Vagina (tissue), 2 donors: ENCODE measurements around the gene TMEM130.

Source experiments
- POLR2A ChIP-seq, 2 donors: fragments of 450-650 bp; IDR thresholded peaks; one replicate each; pipeline ENCODE4 v1.6.1; 2017; ENCODE audit warnings: antibody characterized with exemption in 2 of 2, mild to moderate bottlenecking in 2 of 2, moderate library complexity in 2 of 2
- POLR2AphosphoS5 ChIP-seq, 2 donors: sonication (generic); formaldehyde crosslinking; IDR thresholded peaks; one replicate each; pipeline ENCODE4 v1.9.0; 2017; ENCODE audit warnings: antibody characterized with exemption in 2 of 2, mild to moderate bottlenecking in 2 of 2, low read depth in 1 of 2; ENCODE audit not compliant: insufficient read depth in 1 of 2
- TF ChIP-seq, protein P1 (sequence below), 3 experiments: fragments of 450-650 bp in 2 of 3; fragments of 200-600 bp in 1 of 3; sonication (generic) in 1 of 3; IDR thresholded peaks; one replicate each; pipeline ENCODE4 v1.5.1; 2017 to 2019; ENCODE audit warnings: antibody characterized with exemption in 3 of 3, mild to moderate bottlenecking in 2 of 3, moderate library complexity in 2 of 3

DNA sequence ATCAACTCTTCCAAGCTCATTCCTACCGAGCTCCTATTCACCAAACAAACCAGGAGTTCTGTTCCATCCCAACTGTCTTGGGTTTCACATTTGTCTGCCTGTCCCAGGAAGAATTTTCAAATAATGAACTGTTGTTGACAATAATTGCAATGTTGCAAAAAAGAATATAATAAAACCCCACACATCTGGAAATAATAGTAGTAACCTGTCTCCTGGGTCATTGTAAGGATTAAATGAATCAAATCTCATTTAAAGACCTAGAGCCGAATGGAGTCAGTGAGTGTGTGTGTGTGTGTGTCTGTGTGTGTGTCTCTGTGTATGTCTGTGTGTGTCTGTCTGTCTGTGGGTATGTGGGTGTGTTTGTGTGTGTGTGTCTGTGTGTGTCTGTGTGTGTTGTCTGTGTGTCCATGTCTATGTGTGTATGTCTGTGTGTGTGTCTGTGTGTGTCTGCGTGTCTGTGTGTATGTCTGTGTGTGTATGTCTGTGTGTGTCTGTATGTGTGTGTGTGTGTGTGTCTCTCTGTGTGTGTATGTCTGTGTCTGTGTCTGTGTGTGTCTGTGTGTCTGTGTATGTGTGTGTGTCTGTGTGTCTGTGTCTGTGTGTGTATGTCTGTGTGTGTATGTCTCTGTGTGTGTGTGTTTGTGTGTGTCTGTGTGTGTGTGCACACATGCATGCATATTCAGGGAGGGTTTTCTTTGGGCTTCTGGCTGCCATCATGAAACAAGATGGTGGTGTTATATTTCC is 52.7 kb downstream of the TMEM130 start:
- TF ChIP-seq, protein P1, sequence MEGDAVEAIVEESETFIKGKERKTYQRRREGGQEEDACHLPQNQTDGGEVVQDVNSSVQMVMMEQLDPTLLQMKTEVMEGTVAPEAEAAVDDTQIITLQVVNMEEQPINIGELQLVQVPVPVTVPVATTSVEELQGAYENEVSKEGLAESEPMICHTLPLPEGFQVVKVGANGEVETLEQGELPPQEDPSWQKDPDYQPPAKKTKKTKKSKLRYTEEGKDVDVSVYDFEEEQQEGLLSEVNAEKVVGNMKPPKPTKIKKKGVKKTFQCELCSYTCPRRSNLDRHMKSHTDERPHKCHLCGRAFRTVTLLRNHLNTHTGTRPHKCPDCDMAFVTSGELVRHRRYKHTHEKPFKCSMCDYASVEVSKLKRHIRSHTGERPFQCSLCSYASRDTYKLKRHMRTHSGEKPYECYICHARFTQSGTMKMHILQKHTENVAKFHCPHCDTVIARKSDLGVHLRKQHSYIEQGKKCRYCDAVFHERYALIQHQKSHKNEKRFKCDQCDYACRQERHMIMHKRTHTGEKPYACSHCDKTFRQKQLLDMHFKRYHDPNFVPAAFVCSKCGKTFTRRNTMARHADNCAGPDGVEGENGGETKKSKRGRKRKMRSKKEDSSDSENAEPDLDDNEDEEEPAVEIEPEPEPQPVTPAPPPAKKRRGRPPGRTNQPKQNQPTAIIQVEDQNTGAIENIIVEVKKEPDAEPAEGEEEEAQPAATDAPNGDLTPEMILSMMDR (IDR thresholded peaks at IDR 0.05): no peak
- TF ChIP-seq POLR2A (IDR thresholded peaks at IDR 0.05) (no peak), POLR2AphosphoS5 (IDR thresholded peaks at IDR 0.05; ENCODE audit: insufficient read depth in 1 of 2, low read depth in 1 of 2) (no peak)
